ENCODE results near the gene LONP2.
"Not testable (repeated sequence)": the region's sequence is repeated elsewhere in the genome, so short reads cannot be mapped to it uniquely, and the experiment has no call there.

Gene LONP2

GRCh38 chr16:48393485-48394354, 149.6 kb downstream of the LONP2 start:
- no peak overlapping the region for H2AFZ ChIP-seq (ENCODE audit: low read depth, low read length)
- no peak for TF ChIP-seq CTCF (IDR thresholded peaks at IDR 0.05; ENCODE audit: low read depth, low read length)
- H3K4me3 ChIP-seq (ENCODE audit: low read length): no peak overlapping the region
- no peak overlapping the region for H3K9ac ChIP-seq (ENCODE audit: low read length)
- H4K20me1 ChIP-seq (ENCODE audit: insufficient read depth, low read length): no peaks in the 10 kb centered on the region
- H3K4me1 ChIP-seq (ENCODE audit: low read length): no peaks in the 10 kb centered on the region
- H3K27me3 ChIP-seq (ENCODE audit: low read depth, low read length): no peaks in the 10 kb centered on the region
- no peaks in the 10 kb centered on the region for H3K36me3 ChIP-seq (replicated peaks; ENCODE audit: low read depth, low read length)
- H3K79me2 ChIP-seq (ENCODE audit: low read length): no peaks in the 10 kb centered on the region
- H3K27ac ChIP-seq (ENCODE audit: low read length): no peak overlapping the region
- H3K4me2 ChIP-seq (ENCODE audit: low read length): no peak overlapping the region
- no peaks in the 10 kb centered on the region for H3K9me3 ChIP-seq (ENCODE audit: insufficient read depth, low read length)

GRCh38 chr16:48394355-48394703, 150.2 kb downstream of the LONP2 start:
- H3K27ac ChIP-seq (ENCODE audit: low read length): no peak overlapping the region
- no peak for TF ChIP-seq CTCF (IDR thresholded peaks at IDR 0.05; ENCODE audit: low read depth, low read length)
- TF ChIP-seq EZH2phosphoT487 (IDR thresholded peaks at IDR 0.05; ENCODE audit: low read depth): no peak
- H2AFZ ChIP-seq (ENCODE audit: low read depth, low read length): no peak overlapping the region
- H3K4me2 ChIP-seq (ENCODE audit: low read length): no peak overlapping the region
- no peaks in the 10 kb centered on the region for H4K20me1 ChIP-seq (ENCODE audit: insufficient read depth, low read length)
- H3K4me1 ChIP-seq (ENCODE audit: low read length): no peaks in the 10 kb centered on the region
- H3K9me3 ChIP-seq (ENCODE audit: insufficient read depth, low read length): no peaks in the 10 kb centered on the region
- no peak overlapping the region for H3K4me3 ChIP-seq (ENCODE audit: low read length)
- no peak overlapping the region for H3K9ac ChIP-seq (ENCODE audit: low read length)
- no peaks in the 10 kb centered on the region for H3K27me3 ChIP-seq (ENCODE audit: low read depth, low read length)
- H3K79me2 ChIP-seq (ENCODE audit: low read length): no peaks in the 10 kb centered on the region
- no peaks in the 10 kb centered on the region for H3K36me3 ChIP-seq (replicated peaks; ENCODE audit: low read depth, low read length)

GRCh38 chr16:48395375-48395774, 151.3 kb downstream of the LONP2 start:
- Histone ChIP-seq H3K9ac (ENCODE audit: low read length) (no peak overlapping the region), H2AFZ (ENCODE audit: low read depth, low read length) (no peak overlapping the region), H3K27ac (ENCODE audit: low read length) (no peak overlapping the region), H3K4me2 (ENCODE audit: low read length) (no peak overlapping the region), H3K27me3 (ENCODE audit: low read depth, low read length) (no peaks in the 10 kb centered on the region), H3K79me2 (ENCODE audit: low read length) (no peaks in the 10 kb centered on the region), H4K20me1 (ENCODE audit: insufficient read depth, low read length) (no peaks in the 10 kb centered on the region), H3K9me3 (ENCODE audit: insufficient read depth, low read length) (no peaks in the 10 kb centered on the region), H3K36me3 (replicated peaks; ENCODE audit: low read depth, low read length) (no peaks in the 10 kb centered on the region), H3K4me1 (ENCODE audit: low read length) (no peaks in the 10 kb centered on the region), H3K4me3 (ENCODE audit: low read length) (no peak overlapping the region)
- TF ChIP-seq CTCF (IDR thresholded peaks at IDR 0.05; ENCODE audit: low read depth, low read length) (no peak), EZH2phosphoT487 (IDR thresholded peaks at IDR 0.05; ENCODE audit: low read depth) (no peak)

- H2AFZ ChIP-seq (ENCODE audit: low read depth, low read length); H3K27me3 ChIP-seq (ENCODE audit: low read depth, low read length); H3K27ac ChIP-seq (ENCODE audit: low read length); H3K9me3 ChIP-seq (ENCODE audit: insufficient read depth, low read length); H3K79me2 ChIP-seq (ENCODE audit: low read length); H3K4me2 ChIP-seq (ENCODE audit: low read length); H3K36me3 ChIP-seq (replicated peaks; ENCODE audit: low read depth, low read length); H3K4me1 ChIP-seq (ENCODE audit: low read length); H4K20me1 ChIP-seq (ENCODE audit: insufficient read depth, low read length); H3K4me3 ChIP-seq (ENCODE audit: low read length); H3K9ac ChIP-seq (ENCODE audit: low read length): not testable (repeated sequence)
These were observed 158.4 kb downstream of the LONP2 start for GRCh38 chr16:48402547-48402946.

Measured in OCI-LY3 (cell line).